IPS DF 19.7 (cell line): ENCODE results near the gene NBPF1.
"Not testable (repeated sequence)": the region's sequence is repeated elsewhere in the genome, so short reads cannot be mapped to it uniquely, and the experiment has no call there.

Source experiments
- DNase-seq: peaks from one replicate; pipeline ENCODE4 v3.0.0-alpha.2; 2013; ENCODE audit warnings: low read depth, low spot score

The NBPF1 gene

GRCh38 chr1:16641159-16641975 is 28.0 kb upstream of the NBPF1 start:
- not testable (repeated sequence) for DNase-seq

DNA sequence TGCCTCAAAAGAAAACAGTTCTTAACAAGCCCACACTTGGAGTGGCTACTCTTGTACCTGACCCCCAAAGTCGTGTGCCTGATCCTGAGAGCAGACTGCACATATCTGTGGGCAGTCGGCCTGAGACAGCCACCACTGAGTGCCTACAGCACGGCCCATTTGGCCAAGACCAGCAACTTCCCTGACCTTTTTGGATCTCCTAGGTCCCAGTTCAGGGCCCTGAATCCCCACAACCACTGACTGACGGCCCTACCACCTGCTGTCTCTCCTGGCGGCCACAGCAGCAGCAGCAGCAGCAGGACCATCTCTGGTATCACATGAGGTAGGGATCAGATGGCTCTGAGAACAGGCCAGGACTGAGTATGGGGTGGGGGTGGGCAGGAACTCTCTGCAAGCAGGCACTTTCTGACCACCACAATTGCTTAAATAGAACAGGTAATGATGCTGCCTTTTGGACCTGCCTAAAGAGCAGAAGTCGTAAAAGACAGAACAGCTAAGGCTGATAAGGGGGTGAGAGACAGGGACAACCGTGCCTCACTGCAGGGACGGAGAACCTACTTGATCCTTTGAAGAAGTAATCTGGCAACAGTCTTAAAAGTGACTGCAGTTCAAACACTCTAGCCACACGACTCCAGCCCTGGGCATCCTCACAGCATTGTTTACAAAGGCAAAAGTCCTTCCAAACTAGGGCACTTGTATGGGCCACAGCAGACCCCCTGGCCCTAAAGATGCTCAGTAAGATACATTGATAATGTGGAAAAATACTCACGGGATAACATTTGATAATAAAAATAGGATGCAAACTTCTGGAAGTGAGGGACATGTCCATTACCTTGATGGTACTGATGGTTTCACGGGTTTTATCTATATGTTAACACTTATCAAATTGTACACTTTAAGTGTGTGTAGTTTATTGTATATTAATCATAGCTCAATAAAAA is 26.0 kb upstream of the NBPF1 start:
- not testable (repeated sequence) for DNase-seq

DNA sequence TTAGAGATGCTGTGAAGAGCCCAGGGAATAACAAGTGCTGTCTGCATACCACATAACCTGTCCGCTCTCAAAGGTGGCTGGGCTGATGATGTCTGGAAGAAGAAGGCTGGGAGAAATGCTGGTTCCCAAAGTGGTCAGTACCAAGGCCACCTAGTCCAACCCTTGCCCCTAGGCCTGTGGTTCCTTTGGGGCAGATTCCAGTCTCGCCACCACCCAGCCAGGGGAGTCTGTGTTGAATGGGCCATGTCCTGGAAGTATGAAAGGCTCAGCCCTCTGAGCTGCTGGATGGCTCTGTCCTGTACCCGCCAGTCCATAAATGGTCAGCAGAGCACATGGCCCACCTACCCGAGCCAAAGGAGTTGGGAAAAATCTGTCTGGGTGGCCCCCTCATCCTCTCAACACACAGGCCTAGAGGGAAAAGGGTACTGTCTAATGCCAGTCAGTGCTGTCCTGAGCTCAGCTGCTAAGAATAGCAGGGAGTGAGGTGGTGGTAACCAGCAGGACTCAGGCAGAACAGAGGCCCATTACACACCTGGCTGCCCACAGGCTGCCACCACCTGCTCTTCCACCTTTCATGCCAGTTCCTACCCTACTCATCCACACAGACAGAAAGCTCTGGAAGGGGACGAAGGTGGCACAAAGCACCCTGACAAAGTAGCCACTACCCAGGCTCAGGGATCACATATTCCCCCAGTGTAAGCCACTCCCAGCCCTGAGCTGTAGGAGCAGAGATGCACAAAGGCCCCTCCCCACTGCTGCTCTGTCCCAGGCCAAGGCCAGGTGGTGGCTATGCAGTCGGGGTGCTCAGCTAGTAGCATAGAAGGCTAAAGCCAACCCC is 24.8 kb upstream of the NBPF1 start:
- not testable (repeated sequence) for DNase-seq

DNA sequence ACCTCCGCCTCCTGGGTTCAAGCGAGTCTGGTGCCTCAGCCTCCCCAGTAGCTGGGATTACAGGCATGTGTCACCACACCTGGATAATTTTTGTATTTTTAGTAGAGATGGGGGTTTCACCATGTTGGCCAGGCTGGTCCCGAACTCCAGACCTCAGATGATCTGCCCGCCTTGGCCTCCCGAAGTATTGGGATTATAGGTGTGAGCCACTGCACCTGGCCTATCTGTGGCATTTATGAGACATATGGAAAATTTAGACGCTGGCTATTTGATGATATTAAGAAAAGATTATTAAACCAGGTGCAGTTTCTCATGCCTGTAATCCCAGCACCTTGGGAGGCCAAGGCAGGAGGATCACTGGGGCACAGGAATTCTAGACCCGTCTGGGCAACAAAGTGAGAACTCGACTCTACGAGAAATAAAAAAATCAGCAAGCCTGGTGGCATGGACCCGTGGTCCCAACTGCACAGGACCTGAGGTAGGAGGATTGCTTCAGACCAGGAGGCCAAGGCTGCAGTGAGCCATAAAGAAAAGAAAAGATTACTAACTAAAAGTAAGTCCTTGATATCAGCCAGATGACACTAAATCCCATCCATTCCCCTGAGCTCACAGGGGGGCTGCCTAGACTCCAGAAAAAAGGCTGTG is 23.3 kb upstream of the NBPF1 start:
- not testable (repeated sequence) for DNase-seq

- not testable (repeated sequence) for DNase-seq
Observed at GRCh38 chr1:16635959-16636358, 22.6 kb upstream of the NBPF1 start.

DNA sequence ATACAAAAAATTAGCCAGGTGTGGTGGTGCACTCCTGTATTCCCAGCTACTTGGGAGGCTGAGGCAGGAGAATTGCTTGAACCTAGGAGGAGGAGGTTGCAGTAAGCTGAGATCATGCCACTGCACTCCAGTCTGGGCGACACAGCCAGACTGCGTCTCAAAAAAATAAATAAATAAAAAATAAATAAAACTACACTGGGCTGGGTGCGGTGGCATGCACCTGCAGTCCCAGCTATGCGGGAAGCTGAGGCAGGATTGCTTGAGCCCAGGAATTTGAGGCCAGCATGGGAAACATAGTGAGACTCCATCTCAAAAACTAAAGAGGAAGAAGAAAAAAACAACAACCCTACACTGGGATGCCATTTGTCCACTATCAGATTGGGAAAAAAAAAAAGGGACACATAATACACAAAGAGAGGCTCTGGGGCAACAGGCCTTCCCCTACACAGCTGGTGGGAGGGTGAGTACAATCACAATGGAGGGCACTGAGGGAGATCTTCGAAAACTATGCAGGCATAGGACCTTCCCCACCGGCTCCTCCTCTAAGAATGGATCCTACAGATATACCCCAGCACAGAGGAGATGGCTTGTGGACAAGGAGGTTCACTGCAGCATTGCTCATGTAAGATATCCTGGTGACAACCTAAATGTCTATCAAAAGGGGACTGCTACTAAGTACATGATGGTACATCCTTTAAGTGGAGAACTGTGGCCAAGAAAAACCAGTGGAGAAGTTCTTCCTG is 20.3 kb upstream of the NBPF1 start:
- DNase-seq, result not testable (repeated sequence)

- DNase-seq, result not testable (repeated sequence)
Observed at GRCh38 chr1:16632044-16632850, 18.9 kb upstream of the NBPF1 start.

DNA sequence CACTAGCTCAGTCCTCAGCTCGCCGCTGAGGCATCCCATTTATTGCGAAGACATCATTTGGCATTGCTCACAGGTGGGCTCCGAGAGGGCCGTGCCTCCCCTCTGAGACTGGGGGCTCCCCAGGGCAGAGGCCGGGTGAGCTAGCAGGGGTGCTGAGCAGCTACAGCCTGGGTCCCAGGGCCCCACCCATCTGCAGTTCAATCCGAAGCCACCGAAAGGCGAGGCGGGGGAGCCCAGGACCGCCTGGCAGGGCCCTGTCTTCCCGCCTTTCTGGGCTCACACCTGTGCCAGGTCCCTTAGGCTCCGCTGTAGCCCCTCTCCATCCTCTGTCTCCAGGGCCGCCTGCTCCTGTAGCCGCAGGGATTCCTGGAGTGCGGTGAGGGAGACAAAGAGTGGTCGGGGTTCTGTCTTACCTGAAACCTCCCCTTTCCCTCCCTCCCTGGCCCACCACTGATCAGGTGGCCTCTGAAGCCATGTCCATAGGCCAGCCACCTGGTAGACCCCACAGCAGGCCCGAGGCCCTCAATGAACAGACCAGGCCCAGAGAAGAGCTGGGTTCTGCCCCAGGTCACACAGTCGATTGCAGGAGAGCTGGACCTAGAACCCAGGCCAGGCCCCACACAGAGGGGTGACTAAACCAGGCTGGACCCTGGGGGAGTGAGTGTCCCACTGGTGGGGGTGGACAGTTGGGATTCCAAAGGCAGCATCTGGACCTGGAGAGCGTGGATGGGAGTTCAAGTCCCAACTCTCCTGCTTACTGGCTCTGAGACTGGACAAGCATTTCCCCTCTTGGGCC is 18.1 kb upstream of the NBPF1 start:
- DNase-seq, result no peak

- DNase-seq, result no peak
Observed at GRCh38 chr1:16630661-16631247, 17.4 kb upstream of the NBPF1 start.

DNA sequence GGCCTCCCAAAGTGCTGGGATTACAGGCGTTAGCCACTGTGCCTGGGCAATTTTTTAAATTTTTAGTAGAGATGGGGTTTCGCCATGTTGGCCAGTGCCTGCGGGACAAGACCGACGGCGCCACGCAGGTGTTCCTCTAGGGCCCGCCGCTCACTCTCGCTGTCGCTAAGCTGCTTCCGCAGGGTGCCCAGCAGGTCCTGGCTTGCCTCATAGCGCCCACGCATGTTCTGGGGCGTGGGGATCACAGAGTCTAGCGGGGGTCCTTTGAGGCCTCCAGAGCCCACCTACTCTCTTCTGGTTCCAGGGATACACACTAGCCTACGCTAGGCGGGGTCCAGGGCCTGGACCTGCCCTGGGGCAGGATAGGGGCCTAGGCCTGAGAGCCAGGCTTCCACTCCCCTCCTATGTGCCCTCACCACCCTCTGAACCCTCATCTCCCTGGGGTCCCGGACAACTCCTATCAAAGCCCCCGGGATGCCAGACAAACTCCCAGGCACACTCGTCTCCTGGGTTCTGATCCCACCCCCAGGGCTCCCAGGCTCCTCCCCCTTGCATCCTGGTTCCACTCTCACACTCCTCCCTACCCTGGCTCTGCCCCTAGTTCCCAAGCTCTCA is 16.7 kb upstream of the NBPF1 start:
- DNase-seq, result not testable (repeated sequence)

DNA sequence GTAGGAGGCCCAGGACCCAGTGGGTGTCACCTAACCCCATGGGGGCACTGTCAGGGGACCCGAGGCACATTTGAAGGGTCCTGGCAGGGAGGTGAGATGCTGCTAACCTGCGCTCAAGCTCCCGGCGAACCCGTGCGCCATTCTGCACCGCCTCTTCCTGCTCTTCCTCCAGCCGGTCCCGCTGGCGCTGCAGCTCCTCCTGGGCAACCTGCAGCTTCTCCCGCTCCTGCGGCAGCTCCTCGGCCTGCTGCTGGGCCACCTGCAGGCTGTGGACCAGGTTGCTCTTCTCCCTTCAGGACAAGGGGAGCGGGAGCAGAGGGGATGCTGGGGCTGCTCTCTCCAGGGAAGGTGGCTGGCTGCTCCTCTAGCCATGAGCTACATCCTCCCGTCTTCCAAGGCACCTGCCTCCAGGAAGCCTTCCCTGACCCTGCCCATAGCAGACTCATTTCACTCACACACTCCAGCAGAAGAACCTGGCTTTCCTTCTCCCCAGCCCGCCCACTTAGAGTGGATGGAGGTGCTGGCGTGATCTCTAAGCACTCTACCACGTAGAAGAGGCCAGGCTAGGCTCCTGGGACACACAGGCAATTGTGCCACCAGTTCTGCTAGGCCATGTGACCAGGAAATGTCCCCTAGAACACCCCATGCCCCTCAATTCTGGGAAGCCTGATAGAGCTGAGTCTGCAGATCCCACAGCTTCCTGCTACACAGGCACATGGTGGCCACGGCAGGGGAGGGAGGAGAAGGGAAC is 15.2 kb upstream of the NBPF1 start:
- DNase-seq, result no peak

- DNase-seq, result not testable (repeated sequence)
Observed at GRCh38 chr1:16626409-16626983, 13.1 kb upstream of the NBPF1 start.

DNA sequence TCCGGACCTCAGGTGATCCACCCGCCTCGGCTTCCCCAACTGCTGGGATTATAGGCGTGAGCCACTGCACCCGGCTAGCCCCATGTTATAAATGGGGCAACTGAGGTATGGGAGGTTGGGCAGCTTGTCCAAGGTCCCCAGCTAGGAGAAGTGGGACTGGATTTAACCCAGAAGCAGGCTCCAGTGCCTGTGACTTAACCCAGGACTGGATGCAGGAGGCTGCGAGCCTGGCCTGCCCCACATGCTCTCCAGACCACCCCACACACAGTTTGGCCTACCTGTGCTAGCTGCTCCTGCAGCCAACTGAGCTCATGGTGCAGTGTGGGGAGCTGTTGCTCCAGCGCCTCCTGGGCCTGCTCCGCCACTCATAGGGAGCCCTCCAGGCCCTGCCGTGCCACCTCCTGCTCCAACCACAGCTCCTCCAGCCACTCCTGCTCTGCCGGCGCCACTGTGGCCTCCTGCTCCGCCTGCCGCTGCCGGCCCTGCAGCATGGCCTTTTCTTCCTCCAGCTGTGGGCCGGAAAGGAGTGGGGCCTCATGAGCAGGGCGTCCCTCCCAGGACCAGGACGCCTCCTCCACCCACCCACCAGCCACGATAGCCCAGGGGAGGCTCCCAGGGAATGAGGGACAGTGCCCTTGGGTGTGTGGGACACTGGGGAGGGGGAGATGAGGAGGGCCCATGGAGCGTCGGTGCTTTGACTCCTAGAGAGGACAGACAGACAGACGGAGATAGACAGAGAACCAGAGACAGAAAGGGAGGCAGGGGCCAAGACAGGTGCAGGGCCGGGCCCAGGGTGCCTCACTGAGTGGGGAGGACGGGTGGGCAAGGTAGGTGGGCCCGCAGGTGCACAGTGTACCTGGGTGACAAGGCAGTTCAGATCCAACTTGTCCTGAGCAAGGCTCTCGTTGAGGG is 12.4 kb upstream of the NBPF1 start:
- DNase-seq, result no peak

DNA sequence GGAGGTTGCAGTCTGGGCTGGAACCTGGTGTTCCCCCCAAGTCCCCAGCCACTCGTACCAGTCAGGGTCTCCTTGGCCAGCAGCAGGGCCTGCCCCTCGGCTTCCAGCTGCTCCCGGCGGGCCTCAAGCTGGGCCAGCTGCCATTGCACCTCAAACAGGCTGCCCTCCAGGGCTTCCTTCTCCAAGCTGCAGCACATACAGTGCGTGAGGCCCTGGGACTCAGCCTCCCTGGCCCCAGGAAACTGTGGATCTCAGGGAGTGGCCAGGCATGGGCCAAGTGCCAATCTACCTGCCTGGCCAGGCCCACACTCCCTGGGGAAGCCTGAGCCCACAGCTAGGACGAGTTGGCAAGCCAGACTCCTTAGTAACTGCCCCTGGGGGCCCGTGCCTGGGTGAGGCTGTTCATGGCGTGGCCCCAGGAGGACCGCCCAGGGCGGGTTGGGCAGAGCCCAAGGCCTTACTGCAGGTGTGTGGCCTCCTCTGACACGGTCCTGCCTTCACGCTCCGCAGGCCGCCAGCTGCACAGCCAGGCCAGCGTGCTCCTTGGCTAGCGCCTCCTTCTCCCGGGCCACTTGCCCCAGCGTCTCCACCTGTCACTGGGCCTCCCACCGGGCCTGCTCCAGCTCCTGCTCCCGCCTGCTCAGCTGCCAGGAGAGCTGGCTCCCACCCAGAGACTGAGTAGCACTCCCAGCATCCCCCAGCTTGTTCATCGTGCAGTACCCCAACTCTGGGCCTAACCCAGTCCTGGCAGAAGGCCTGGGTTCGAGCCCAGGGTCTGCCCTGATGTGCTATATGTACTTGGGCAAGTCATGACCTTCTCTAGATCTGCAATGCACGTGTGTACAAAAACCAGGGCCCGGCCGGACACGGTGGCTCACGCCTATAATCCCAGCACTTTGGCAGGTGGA is 10.7 kb upstream of the NBPF1 start:
- DNase-seq, result not testable (repeated sequence)

DNA sequence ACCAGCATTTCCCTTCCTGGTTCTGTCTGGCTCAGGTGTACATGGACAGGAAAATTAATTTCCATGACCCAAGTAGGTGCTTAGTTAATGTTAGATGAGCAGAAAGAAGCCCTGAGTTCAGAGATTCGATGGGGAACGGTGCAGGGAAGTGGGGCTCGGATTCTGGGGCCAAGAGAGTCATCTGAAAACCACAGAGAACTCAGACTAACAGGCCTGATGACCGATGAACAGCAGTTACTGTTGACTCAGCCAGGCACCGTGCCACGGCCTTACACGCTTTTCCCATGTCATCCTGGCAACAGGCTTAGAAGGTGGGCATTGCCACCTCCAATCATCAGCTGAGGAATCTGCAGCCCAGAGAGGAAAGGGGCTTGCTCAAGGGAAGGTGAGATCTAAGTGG is 10.0 kb upstream of the NBPF1 start:
- not testable (repeated sequence) for DNase-seq
